Suprapubic skin (tissue), 4 donors: Measurements from ENCODE around the gene PAM16. TPM values are rescaled to one million over a fixed set of nuclear protein-coding genes. Genes with fewer than 3 reads are reported as not detected.
A peak's percentile ranks its signal among the peaks of the same experiment; 100 is the strongest.

Experiments
- DNase-seq, 2 donors: peaks; one replicate each; pipeline ENCODE4 v3.0.0-alpha.2; 2019; ENCODE audit warnings: low spot score in 2 of 2
- H3K27ac ChIP-seq: fragments of 200-600 bp; sonication (generic); one replicate; pipeline ENCODE4 v1.5.1; 2019
- H3K27me3 ChIP-seq: fragments of 200-600 bp; sonication (generic); one replicate; pipeline ENCODE4 v1.5.1; 2019
- H3K36me3 ChIP-seq: fragments of 200-600 bp; sonication (generic); one replicate; pipeline ENCODE4 v1.5.1; 2019
- H3K4me1 ChIP-seq: fragments of 200-600 bp; sonication (generic); one replicate; pipeline ENCODE4 v1.5.1; 2019
- H3K4me3 ChIP-seq: fragments of 200-600 bp; sonication (generic); one replicate; pipeline ENCODE4 v1.5.1; 2019; ENCODE audit warnings: mild to moderate bottlenecking
- H3K9me3 ChIP-seq: fragments of 200-600 bp; sonication (generic); one replicate; pipeline ENCODE4 v1.5.1; 2019
- EP300 ChIP-seq: sonication (generic); formaldehyde crosslinking; IDR thresholded peaks from one replicate; pipeline ENCODE4 v1.6.1; 2017; ENCODE audit warnings: antibody characterized with exemption
- POLR2A ChIP-seq, 2 donors: fragments of 450-650 bp; IDR thresholded peaks; one replicate each; pipeline ENCODE4 v1.6.1; 2017; ENCODE audit warnings: antibody characterized with exemption in 2 of 2, mild to moderate bottlenecking in 2 of 2, moderate library complexity in 2 of 2
- POLR2AphosphoS5 ChIP-seq, 3 donors: sonication (generic); formaldehyde crosslinking; IDR thresholded peaks; one replicate each; pipeline ENCODE4 v1.6.1; 2017; ENCODE audit warnings: antibody characterized with exemption in 3 of 3
- WGBS: methylation state at CpG from one replicate; pipeline ENCODE4 v1.1.5; 2018; 5-methylcytosine and 5-hydroxymethylcytosine counted together
- total RNA-seq, 4 donors: library from RNA; depleted of rRNA; stranded (reverse); fragments of >200 nt; gene quantifications; one replicate each; pipeline ENCODE4 v1.1.0, GENCODE V29; 2016
- TF ChIP-seq, protein P1 (sequence below), 2 donors: fragments of 200-600 bp in 1 of 2; fragments of 450-650 bp in 1 of 2; sonication (generic) in 1 of 2; IDR thresholded peaks; one replicate each; pipeline ENCODE4 v1.5.1; 2016 to 2019; ENCODE audit warnings: antibody characterized with exemption in 2 of 2, mild to moderate bottlenecking in 1 of 2, moderate library complexity in 1 of 2

Gene PAM16
- total RNA-seq, 4 donors from 2014 or later = 23.8 to 54.7 (median 46.1) TPM

DNA sequence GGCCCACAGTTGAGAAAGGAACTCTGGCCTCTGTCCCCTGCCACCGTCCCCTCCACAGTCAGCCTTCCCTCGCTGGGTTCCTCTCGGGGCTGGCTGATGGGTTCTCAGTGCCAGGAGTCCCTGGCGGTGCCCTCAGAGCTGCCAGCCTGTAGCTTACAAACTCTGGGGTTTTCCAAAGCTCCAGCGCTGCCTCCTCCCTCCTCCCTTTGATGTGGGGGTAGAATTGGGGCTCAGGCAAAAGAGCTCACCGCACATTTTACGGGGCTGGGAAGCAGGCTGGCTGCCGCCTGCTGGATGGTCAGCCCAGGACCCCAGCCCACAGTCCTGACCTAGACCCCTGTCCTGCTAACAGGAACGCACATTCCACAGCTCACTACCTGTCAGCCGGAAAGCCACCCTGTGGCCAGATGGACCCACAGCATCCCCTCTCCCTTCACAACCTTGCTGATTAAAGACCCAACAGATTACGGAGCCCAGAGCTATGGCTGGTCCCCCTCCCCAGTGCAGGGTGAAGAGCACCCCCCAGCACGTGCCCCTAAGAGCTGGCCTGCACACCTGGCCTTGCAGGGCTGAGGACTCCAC, 26.5 kb upstream of the PAM16 start:
- Histone ChIP-seq H3K27me3 (no peaks in the 10 kb centered on the region), H3K9me3 (no peaks in the 10 kb centered on the region), H3K36me3 (peaks cover 23% of the 10 kb centered on the region), H3K4me1 (peaks cover 87% of the 10 kb centered on the region), H3K4me3 (peak overlapping the region; percentile 26), H3K27ac (peak overlapping the region; percentile 87)
- 10% methylated on average over 5 of the region's 12 CpGs for WGBS
- TF ChIP-seq, protein P1, sequence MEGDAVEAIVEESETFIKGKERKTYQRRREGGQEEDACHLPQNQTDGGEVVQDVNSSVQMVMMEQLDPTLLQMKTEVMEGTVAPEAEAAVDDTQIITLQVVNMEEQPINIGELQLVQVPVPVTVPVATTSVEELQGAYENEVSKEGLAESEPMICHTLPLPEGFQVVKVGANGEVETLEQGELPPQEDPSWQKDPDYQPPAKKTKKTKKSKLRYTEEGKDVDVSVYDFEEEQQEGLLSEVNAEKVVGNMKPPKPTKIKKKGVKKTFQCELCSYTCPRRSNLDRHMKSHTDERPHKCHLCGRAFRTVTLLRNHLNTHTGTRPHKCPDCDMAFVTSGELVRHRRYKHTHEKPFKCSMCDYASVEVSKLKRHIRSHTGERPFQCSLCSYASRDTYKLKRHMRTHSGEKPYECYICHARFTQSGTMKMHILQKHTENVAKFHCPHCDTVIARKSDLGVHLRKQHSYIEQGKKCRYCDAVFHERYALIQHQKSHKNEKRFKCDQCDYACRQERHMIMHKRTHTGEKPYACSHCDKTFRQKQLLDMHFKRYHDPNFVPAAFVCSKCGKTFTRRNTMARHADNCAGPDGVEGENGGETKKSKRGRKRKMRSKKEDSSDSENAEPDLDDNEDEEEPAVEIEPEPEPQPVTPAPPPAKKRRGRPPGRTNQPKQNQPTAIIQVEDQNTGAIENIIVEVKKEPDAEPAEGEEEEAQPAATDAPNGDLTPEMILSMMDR (IDR thresholded peaks at IDR 0.05) = peak in 1 of 2 donors; percentile 10
- TF ChIP-seq EP300 = no peak
- peak in 1 of 2 donors; percentile 64 for DNase-seq

DNA sequence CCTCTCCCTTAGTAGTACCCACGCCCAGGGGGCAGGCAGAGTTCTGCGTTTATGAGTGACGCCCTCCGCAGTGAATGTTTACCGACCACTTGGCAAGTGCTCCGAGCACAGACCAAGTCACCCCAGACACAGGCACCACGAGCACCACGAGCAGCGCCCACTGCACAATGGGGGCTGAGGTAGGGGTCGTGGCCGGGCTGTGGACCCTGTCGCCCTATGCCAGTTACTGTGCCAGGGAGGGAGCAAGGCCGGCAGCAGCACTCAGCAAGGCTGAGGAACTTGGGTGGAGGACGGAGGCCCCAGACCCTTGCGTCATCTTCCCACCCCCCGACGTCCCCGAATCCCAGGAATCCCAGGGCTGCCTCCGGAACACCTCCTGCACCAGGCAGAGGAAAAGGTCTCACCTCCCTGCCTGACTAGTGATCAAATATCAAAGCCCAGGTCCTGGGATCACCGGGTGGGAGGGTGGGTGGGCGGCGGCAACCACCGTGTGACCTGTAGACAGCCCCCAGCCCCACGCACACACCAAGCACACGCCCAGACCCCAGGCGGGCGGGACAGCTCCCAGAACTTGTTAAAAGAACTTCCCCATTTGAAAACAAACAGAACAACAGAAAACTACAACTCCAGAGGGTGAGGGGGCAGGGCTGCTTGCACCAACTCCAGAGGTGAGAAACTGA, 25.9 kb upstream of the PAM16 start:
- no peaks in the 10 kb centered on the region for H3K9me3 ChIP-seq
- H3K4me3 ChIP-seq = peak overlapping the region; percentile 26
- peaks cover 87% of the 10 kb centered on the region for H3K4me1 ChIP-seq
- peaks cover 16% of the 10 kb centered on the region for H3K36me3 ChIP-seq
- TF ChIP-seq, protein P1 (IDR thresholded peaks at IDR 0.05) = no peak
- TF ChIP-seq EP300 = no peak
- TF ChIP-seq POLR2A (IDR thresholded peaks at IDR 0.05) = peak in 1 of 2 donors; percentile 11
- TF ChIP-seq POLR2AphosphoS5 (IDR thresholded peaks at IDR 0.05) = no peak
- DNase-seq = peak in 1 of 2 donors; percentile 84
- 50% methylated on average over 10 of the region's 27 CpGs for WGBS
- H3K27ac ChIP-seq = peak overlapping the region; percentile 87
- H3K27me3 ChIP-seq = no peaks in the 10 kb centered on the region

DNA sequence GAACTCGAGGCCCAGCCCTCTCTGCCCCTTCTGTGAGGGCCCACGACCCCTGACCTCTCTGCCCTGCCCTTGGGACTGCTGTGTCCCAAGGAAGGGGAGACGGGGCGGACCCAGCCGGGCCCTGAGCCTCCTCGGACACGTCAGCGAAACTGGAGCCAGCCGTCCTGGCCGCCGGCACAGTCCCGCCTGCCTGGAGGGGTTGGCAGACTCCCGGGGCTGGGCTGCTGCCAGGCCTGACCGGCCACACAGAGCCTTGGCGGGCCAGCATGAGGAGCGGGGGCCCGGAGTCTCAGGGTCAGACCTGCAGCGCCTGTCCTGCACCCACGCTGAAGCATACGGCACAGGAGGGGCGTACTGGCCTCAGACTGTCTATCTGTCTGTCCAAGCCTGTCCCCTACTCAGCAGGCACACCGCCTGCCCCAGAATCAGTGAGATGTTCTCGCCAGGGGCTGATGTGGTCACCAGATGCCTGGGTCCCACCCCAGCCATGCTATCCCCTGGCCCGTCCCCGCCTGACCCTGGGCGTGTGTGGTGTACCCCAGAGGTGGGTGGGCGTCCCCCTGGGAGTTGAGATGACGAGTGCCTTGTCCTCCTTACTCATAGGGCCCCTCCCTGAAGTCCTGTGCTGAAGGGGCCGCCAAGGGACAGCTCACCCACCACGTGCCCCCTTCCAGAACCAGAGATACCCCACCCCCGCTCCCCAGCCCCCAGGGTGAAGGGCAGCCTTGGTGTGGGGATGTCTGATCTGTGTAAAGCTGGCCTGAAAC, 25.2 kb upstream of the PAM16 start:
- peak; percentile 95 for DNase-seq
- WGBS = 29% methylated on average over 11 of the region's 31 CpGs
- no peaks in the 10 kb centered on the region for H3K9me3 ChIP-seq

DNA sequence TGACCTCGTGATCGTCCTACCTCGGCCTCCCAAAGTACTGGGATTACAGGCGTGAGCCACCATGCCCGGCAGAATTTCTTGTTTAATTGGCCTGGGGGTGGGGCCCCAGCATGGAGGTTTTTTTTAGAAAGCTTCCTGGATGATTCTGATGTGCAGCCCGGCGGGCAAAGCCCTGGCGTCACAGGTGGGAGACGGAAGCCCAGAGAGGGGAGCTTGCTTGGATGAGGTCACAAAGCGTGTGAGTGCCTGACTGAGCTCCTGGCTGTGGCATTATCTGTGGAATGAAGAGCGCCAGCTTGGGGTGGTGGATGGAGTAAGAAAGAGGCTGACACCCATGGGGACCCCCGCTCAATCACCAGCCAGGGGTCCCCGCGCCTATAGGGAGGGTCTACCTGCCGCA, 24.6 kb upstream of the PAM16 start:
- Histone ChIP-seq H3K36me3 (peaks cover 3% of the 10 kb centered on the region), H3K27me3 (no peaks in the 10 kb centered on the region), H3K4me3 (peak overlapping the region; percentile 26), H3K27ac (peak overlapping the region; percentile 87), H3K4me1 (peaks cover 89% of the 10 kb centered on the region), H3K9me3 (no peaks in the 10 kb centered on the region)
- WGBS = 71% methylated on average over 12 of the region's 15 CpGs
- TF ChIP-seq EP300 (no peak), POLR2AphosphoS5 (IDR thresholded peaks at IDR 0.05) (no peak), POLR2A (IDR thresholded peaks at IDR 0.05) (no peak)
- TF ChIP-seq, protein P1 (IDR thresholded peaks at IDR 0.05) = no peak
- DNase-seq = no peak

More for the DNA sequence above, 25.2 kb upstream of the PAM16 start:
- H3K36me3 ChIP-seq = peaks cover 9% of the 10 kb centered on the region
- peaks cover 89% of the 10 kb centered on the region for H3K4me1 ChIP-seq
- TF ChIP-seq, protein P1 (IDR thresholded peaks at IDR 0.05) = no peak
- no peak for TF ChIP-seq EP300
- no peak for TF ChIP-seq POLR2A (IDR thresholded peaks at IDR 0.05)
- TF ChIP-seq POLR2AphosphoS5 (IDR thresholded peaks at IDR 0.05) = peak in 2 of 3 donors; percentile 45 to 77
- peak overlapping the region; percentile 26 for H3K4me3 ChIP-seq
- no peaks in the 10 kb centered on the region for H3K27me3 ChIP-seq
- peak overlapping the region; percentile 87 for H3K27ac ChIP-seq
